Activated CD8-positive, alpha-beta T cell treated with anti-CD3 and anti-CD28 coated beads for 36 hours (primary cell): ENCODE results near the gene PRMT3. TPM values are rescaled to one million over a fixed set of nuclear protein-coding genes. Genes with fewer than 3 reads are reported as not detected.
"Not testable (repeated sequence)": the region's sequence is repeated elsewhere in the genome, so short reads cannot be mapped to it uniquely, and the experiment has no call there.

Experiments
- ATAC-seq: fragments of 200-7000 bp; cut with Tn5 transposase; one replicate; pipeline ENCODE4 v1.10.0; 2021; ENCODE audit warnings: mild to moderate bottlenecking, moderate library complexity
- CTCF ChIA-PET: fragments of 350-600 bp; sonication (Branson Sonifier 250); formaldehyde crosslinking; loops from one replicate; lab custom pipeline; 2021; ENCODE audit warnings: antibody characterized with exemption; lab: Charles Lee
- POLR2A ChIA-PET: fragments of 350-600 bp; sonication (Branson Sonifier 250); formaldehyde crosslinking; loops from one replicate; lab custom pipeline; 2021; ENCODE audit warnings: antibody characterized with exemption; lab: Charles Lee
- DNase-seq: peaks from one replicate; pipeline ENCODE4 v3.0.0-alpha.2; 2020
- H3K27ac Mint-ChIP-seq: one replicate; pipeline ENCODE4 v1.8.0; 2021; ENCODE audit warnings: mild to moderate bottlenecking, mixed read lengths
- H3K27me3 Mint-ChIP-seq: one replicate; pipeline ENCODE4 v1.8.0; 2021; ENCODE audit warnings: mixed read lengths
- H3K36me3 Mint-ChIP-seq: one replicate; pipeline ENCODE4 v1.8.0; 2021; ENCODE audit warnings: low read depth, mixed read lengths
- H3K4me1 Mint-ChIP-seq: one replicate; pipeline ENCODE4 v1.8.0; 2021; ENCODE audit warnings: low read depth, mixed read lengths
- H3K4me3 Mint-ChIP-seq: one replicate; pipeline ENCODE4 v1.8.0; 2021; ENCODE audit warnings: mild to moderate bottlenecking, moderate library complexity, mixed read lengths
- H3K9me3 Mint-ChIP-seq: one replicate; pipeline ENCODE4 v1.8.0; 2021; ENCODE audit warnings: mixed read lengths
- CTCF ChIP-seq: fragments of 200-600 bp; IDR thresholded peaks from one replicate; pipeline ENCODE4 v1.8.0; 2022; ENCODE audit warnings: antibody characterized with exemption, mild to moderate bottlenecking
- intact Hi-C: fragments of 100-400 bp; cut with micrococcal nuclease; formaldehyde crosslinking; loops from one replicate; pipeline ENCODE4 v1.10.0; 2022
- total RNA-seq, 2 experiments: library from RNA; stranded (reverse); gene quantifications; one replicate each; pipeline ENCODE4 v1.2.3, GENCODE V29; 2021

The PRMT3 gene
- total RNA-seq, 2 experiments from 2014 or later, result 33.3 to 36.4 TPM

GRCh38 chr11:20479513-20479912 lies 92.0 kb downstream of the PRMT3 start:
- no peak overlapping the region for H3K4me3 Mint-ChIP-seq
- ATAC-seq, result no peak
- H3K27me3 Mint-ChIP-seq, result no peaks in the 10 kb centered on the region
- peaks cover 55% of the 10 kb centered on the region for H3K36me3 Mint-ChIP-seq
- H3K4me1 Mint-ChIP-seq, result peaks cover 10% of the 10 kb centered on the region
- CTCF ChIA-PET, result interaction anchor here (1.0 kb wide), 1 partner anchor 68 kb away, joined by 3 read pairs; no protein-coding TSS in a partner anchor
- no peak for DNase-seq
- H3K9me3 Mint-ChIP-seq, result no peaks in the 10 kb centered on the region
- no peak for TF ChIP-seq CTCF
- intact Hi-C loops, result no loop called here
- POLR2A ChIA-PET, result no interaction called here
- H3K27ac Mint-ChIP-seq, result no peak overlapping the region

- ATAC-seq (no peak), DNase-seq (no peak)
- CTCF ChIA-PET, result no interaction called here
- no peaks in the 10 kb centered on the region for H3K9me3 Mint-ChIP-seq
- H3K4me3 Mint-ChIP-seq, result no peak overlapping the region
- POLR2A ChIA-PET, result no interaction called here
- TF ChIP-seq CTCF, result no peak
- intact Hi-C loops, result no loop called here
- H3K4me1 Mint-ChIP-seq, result no peaks in the 10 kb centered on the region
- no peaks in the 10 kb centered on the region for H3K27me3 Mint-ChIP-seq
- H3K27ac Mint-ChIP-seq, result no peak overlapping the region
- H3K36me3 Mint-ChIP-seq, result peaks cover 65% of the 10 kb centered on the region
These were observed 96.4 kb downstream of the PRMT3 start for GRCh38 chr11:20483931-20484330.

GRCh38 chr11:20484416-20484815 lies 96.9 kb downstream of the PRMT3 start:
- H3K4me1 Mint-ChIP-seq, H3K27me3 Mint-ChIP-seq, DNase-seq, intact Hi-C loops, H3K27ac Mint-ChIP-seq, ATAC-seq, CTCF ChIA-PET, H3K9me3 Mint-ChIP-seq, POLR2A ChIA-PET, H3K4me3 Mint-ChIP-seq: not testable (repeated sequence)
- H3K36me3 Mint-ChIP-seq, result peaks cover 62% of the 10 kb centered on the region

GRCh38 chr11:20488352-20488751 lies 100.8 kb downstream of the PRMT3 start:
- DNase-seq (no peak), ATAC-seq (no peak)
- Mint-ChIP-seq H3K27ac (no peak overlapping the region), H3K9me3 (no peaks in the 10 kb centered on the region), H3K4me1 (peaks cover 3% of the 10 kb centered on the region), H3K36me3 (peaks cover 44% of the 10 kb centered on the region), H3K27me3 (no peaks in the 10 kb centered on the region), H3K4me3 (no peak overlapping the region)
- ChIA-PET CTCF (no interaction called here), POLR2A (no interaction called here)
- no peak for TF ChIP-seq CTCF
- intact Hi-C loops, result no loop called here

GRCh38 chr11:20489948-20490347 lies 102.4 kb downstream of the PRMT3 start:
- Mint-ChIP-seq H3K36me3 (peaks cover 36% of the 10 kb centered on the region), H3K9me3 (no peaks in the 10 kb centered on the region), H3K4me1 (peaks cover 3% of the 10 kb centered on the region), H3K4me3 (no peak overlapping the region), H3K27ac (no peak overlapping the region), H3K27me3 (no peaks in the 10 kb centered on the region)
- ChIA-PET POLR2A (no interaction called here), CTCF (no interaction called here)
- intact Hi-C loops, result no loop called here
- no peak for ATAC-seq
- TF ChIP-seq CTCF, result no peak
- no peak for DNase-seq

GRCh38 chr11:20493340-20493739 lies 105.8 kb downstream of the PRMT3 start:
- no peaks in the 10 kb centered on the region for H3K27me3 Mint-ChIP-seq
- POLR2A ChIA-PET, result no interaction called here
- CTCF ChIA-PET, result no interaction called here
- no peaks in the 10 kb centered on the region for H3K9me3 Mint-ChIP-seq
- H3K36me3 Mint-ChIP-seq, result peaks cover 45% of the 10 kb centered on the region
- DNase-seq (no peak), ATAC-seq (no peak)
- H3K4me3 Mint-ChIP-seq, result no peak overlapping the region
- H3K27ac Mint-ChIP-seq, result no peak overlapping the region
- TF ChIP-seq CTCF, result no peak
- intact Hi-C loops, result no loop called here
- peaks cover 10% of the 10 kb centered on the region for H3K4me1 Mint-ChIP-seq
